ENCODE measurements around the gene CYREN. TPM values are rescaled to one million over a fixed set of nuclear protein-coding genes. Genes with fewer than 3 reads are reported as not detected.

The CYREN gene
- total and polyA plus RNA-seq, 2 of the 13 experiments (the other 11 are each of a cell fraction or from before 2014, with no cell fraction given), result 20.7 to 60.7 TPM

DNA sequence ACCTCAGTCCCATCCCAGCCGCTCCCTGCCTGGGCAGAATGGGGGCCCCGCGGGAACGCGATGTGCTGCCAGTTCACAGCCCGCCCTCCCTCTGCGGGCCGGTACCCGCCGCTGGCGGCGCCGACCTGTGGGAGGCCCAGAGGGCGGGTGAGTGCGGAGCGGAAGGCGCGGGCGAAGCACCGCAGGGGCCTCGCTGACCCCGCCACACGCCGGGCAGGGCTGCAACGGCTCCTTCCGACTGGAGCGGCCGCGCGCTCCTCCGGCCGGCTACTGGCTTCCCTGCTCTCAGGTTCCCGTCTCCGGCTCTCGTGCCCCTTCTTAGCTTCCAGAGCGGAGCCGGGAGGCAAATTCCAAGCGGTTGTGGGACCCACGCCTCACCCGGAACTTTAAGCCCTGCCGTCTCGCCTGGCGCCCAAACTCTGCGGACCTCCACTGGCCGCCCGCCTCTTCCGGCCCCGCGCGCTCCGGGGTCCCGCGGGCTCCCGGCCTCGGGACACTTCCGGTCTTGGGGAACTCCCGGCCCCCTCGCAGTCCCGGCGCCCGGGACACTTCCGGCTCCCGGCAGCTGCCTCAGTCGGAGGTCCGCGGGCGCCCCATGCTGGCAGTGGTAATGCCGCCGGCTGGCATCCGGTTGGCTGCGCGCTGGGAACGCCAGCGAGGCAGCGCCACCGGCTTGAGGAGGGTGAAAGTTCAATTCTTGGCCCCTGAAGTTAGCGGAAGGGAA lies at the start of gene CYREN (continued):
- TF ChIP-seq, protein P1, sequence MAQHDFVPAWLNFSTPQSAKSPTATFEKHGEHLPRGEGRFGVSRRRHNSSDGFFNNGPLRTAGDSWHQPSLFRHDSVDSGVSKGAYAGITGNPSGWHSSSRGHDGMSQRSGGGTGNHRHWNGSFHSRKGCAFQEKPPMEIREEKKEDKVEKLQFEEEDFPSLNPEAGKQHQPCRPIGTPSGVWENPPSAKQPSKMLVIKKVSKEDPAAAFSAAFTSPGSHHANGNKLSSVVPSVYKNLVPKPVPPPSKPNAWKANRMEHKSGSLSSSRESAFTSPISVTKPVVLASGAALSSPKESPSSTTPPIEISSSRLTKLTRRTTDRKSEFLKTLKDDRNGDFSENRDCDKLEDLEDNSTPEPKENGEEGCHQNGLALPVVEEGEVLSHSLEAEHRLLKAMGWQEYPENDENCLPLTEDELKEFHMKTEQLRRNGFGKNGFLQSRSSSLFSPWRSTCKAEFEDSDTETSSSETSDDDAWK (CRISPR knock-in tag; IDR thresholded peaks at IDR 0.05), result no peak
- no peak for TF ChIP-seq PRPF4 (IDR thresholded peaks at IDR 0.05; ENCODE audit: low read depth, low read length, poor library complexity, severe bottlenecking)
- TF ChIP-seq MZF1 (CRISPR knock-in tag; IDR thresholded peaks at IDR 0.05; ENCODE audit: borderline replicate concordance), result no peak
- no peak for TF ChIP-seq ATF1 (CRISPR knock-in tag; IDR thresholded peaks at IDR 0.05)
- TF ChIP-seq NR0B2 (CRISPR knock-in tag; IDR thresholded peaks at IDR 0.05), result peak; percentile 38; the same call in 1 of the 2 replicates
- TF ChIP-seq, protein P2, sequence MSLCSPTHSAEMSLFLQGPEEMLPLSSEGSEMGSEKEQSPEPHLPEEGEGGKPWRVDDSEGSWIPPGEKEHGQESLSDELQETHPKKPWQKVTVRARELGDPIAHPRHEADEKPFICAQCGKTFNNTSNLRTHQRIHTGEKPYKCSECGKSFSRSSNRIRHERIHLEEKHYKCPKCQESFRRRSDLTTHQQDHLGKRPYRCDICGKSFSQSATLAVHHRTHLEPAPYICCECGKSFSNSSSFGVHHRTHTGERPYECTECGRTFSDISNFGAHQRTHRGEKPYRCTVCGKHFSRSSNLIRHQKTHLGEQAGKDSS (CRISPR knock-in tag; IDR thresholded peaks at IDR 0.05; ENCODE audit: borderline replicate concordance, low read depth), result peak; percentile 89; the same call in 1 of the 2 replicates
- TF ChIP-seq ZNF766 (CRISPR knock-in tag; IDR thresholded peaks at IDR 0.05; ENCODE audit: borderline replicate concordance), result peak; percentile 92
- TF ChIP-seq TAF1 (CRISPR knock-in tag; IDR thresholded peaks at IDR 0.05), result peak; percentile 89
- TF ChIP-seq ZNF607 (CRISPR knock-in tag; IDR thresholded peaks at IDR 0.05; ENCODE audit: borderline replicate concordance), result peak; percentile 46; the same call in 1 of the 2 replicates
- TF ChIP-seq ZNF230 (CRISPR knock-in tag; IDR thresholded peaks at IDR 0.05), result peak; percentile 92; the same call in 1 of the 2 replicates
- 0 out of 2 replicates have a peak, but pooled peaks have one; percentile 44 for TF ChIP-seq MYNN (CRISPR knock-in tag; IDR thresholded peaks at IDR 0.05; ENCODE audit: low read depth)
- TF ChIP-seq NCOA2 (CRISPR knock-in tag; IDR thresholded peaks at IDR 0.05), result peak; percentile 27; the same call in 1 of the 2 replicates
- peak; percentile 84 for TF ChIP-seq SRY (CRISPR knock-in tag; IDR thresholded peaks at IDR 0.05)
- 0 out of 2 replicates have a peak, but pooled peaks have one; percentile 32 for TF ChIP-seq MIER2 (CRISPR knock-in tag; IDR thresholded peaks at IDR 0.05)
- TF ChIP-seq SP140L (CRISPR knock-in tag; IDR thresholded peaks at IDR 0.05; ENCODE audit: borderline replicate concordance), result no peak
- TF ChIP-seq NR2F1 (CRISPR knock-in tag; IDR thresholded peaks at IDR 0.05), result peak in 1 of 2 experiments; percentile 24; a peak in 1 of 4 replicates
- peak; percentile 86 for TF ChIP-seq ZNF44 (CRISPR knock-in tag; IDR thresholded peaks at IDR 0.05)
- TF ChIP-seq, protein P3, sequence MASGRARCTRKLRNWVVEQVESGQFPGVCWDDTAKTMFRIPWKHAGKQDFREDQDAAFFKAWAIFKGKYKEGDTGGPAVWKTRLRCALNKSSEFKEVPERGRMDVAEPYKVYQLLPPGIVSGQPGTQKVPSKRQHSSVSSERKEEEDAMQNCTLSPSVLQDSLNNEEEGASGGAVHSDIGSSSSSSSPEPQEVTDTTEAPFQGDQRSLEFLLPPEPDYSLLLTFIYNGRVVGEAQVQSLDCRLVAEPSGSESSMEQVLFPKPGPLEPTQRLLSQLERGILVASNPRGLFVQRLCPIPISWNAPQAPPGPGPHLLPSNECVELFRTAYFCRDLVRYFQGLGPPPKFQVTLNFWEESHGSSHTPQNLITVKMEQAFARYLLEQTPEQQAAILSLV (CRISPR knock-in tag; IDR thresholded peaks at IDR 0.05; ENCODE audit: borderline replicate concordance), result 0 out of 2 replicates have a peak, but pooled peaks have one; percentile 34
- TF ChIP-seq ZNF180 (CRISPR knock-in tag; IDR thresholded peaks at IDR 0.05; ENCODE audit: borderline replicate concordance, low read depth), result no peak
- TF ChIP-seq, protein P4, sequence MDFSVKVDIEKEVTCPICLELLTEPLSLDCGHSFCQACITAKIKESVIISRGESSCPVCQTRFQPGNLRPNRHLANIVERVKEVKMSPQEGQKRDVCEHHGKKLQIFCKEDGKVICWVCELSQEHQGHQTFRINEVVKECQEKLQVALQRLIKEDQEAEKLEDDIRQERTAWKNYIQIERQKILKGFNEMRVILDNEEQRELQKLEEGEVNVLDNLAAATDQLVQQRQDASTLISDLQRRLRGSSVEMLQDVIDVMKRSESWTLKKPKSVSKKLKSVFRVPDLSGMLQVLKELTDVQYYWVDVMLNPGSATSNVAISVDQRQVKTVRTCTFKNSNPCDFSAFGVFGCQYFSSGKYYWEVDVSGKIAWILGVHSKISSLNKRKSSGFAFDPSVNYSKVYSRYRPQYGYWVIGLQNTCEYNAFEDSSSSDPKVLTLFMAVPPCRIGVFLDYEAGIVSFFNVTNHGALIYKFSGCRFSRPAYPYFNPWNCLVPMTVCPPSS (IDR thresholded peaks at IDR 0.05), result no peak
- peak; percentile 92 for TF ChIP-seq NR2C2 (CRISPR knock-in tag; IDR thresholded peaks at IDR 0.05; ENCODE audit: borderline replicate concordance)
- TF ChIP-seq MXI1 (IDR thresholded peaks at IDR 0.05; ENCODE audit: borderline replicate concordance, low read depth, low read length), result peak; percentile 76; the same call in 2 of the 3 replicates
- TF ChIP-seq ZFP41 (CRISPR knock-in tag; IDR thresholded peaks at IDR 0.05; ENCODE audit: borderline replicate concordance), result peak; percentile 49; the same call in 1 of the 2 replicates
- TF ChIP-seq HNRNPL (IDR thresholded peaks at IDR 0.05; ENCODE audit: low read depth, low read length), result peak; percentile 88
- peak; percentile 65 for TF ChIP-seq DR1 (CRISPR knock-in tag; IDR thresholded peaks at IDR 0.05)
